HG03097 (cell line): Measurements from ENCODE around the gene NUAK2.
"Not testable (repeated sequence)": the region's sequence is repeated elsewhere in the genome, so short reads cannot be mapped to it uniquely, and the experiment has no call there.

ENCODE experiments used
- ATAC-seq: cut with Tn5 transposase; IDR thresholded peaks from one replicate; pipeline ENCODE4 v1.9.1; 2021; ENCODE audit not compliant: unreplicated experiment, low FRiP score

The NUAK2 gene

GRCh38 chr1:205321162-205321958 is at the start of gene NUAK2:
NUAK2 (minus strand) TSS chr1:205321745; CDS start chr1:205321628, 117 bp downstream.
- ATAC-seq: no peak

- ATAC-seq: no peak
Measured at GRCh38 chr1:205370780-205371179, 49.2 kb upstream of the NUAK2 start.

- ATAC-seq: no peak
Measured at GRCh38 chr1:205369701-205370123, 48.2 kb upstream of the NUAK2 start.

- no peak for ATAC-seq
Measured at GRCh38 chr1:205368478-205368877, 46.9 kb upstream of the NUAK2 start.

GRCh38 chr1:205365945-205366463 is 44.5 kb upstream of the NUAK2 start:
- no peak for ATAC-seq

GRCh38 chr1:205365086-205365485 is 43.5 kb upstream of the NUAK2 start:
- ATAC-seq: not testable (repeated sequence)

GRCh38 chr1:205360891-205361290 is 39.3 kb upstream of the NUAK2 start:
- ATAC-seq: no peak

- ATAC-seq: no peak
Measured at GRCh38 chr1:205359771-205360565, 38.4 kb upstream of the NUAK2 start.

- ATAC-seq: no peak
Measured at GRCh38 chr1:205358579-205358978, 37.0 kb upstream of the NUAK2 start.

- no peak for ATAC-seq
Measured at GRCh38 chr1:205357567-205357966, 36.0 kb upstream of the NUAK2 start.

- no peak for ATAC-seq
Measured at GRCh38 chr1:205356440-205357139, 35.0 kb upstream of the NUAK2 start, which contains the start of gene KLHDC8A. KLHDC8A (minus strand) TSS chr1:205356922; CDS start chr1:205343604, 13,318 bp downstream.

GRCh38 chr1:205355075-205355453 is 33.5 kb upstream of the NUAK2 start:
- no peak for ATAC-seq

- ATAC-seq: no peak
Measured at GRCh38 chr1:205354259-205355074, 32.9 kb upstream of the NUAK2 start.

GRCh38 chr1:205353612-205354011 is 32.1 kb upstream of the NUAK2 start:
- no peak for ATAC-seq

GRCh38 chr1:205353191-205353590 is 31.6 kb upstream of the NUAK2 start:
- ATAC-seq: no peak

GRCh38 chr1:205351984-205352713 is 30.6 kb upstream of the NUAK2 start:
- ATAC-seq: no peak

GRCh38 chr1:205350691-205351141 is 29.2 kb upstream of the NUAK2 start:
- no peak for ATAC-seq

GRCh38 chr1:205350124-205350523 is 28.6 kb upstream of the NUAK2 start:
- ATAC-seq: no peak
